Stimulated activated CD4-positive, alpha-beta T cell treated with anti-CD3 and anti-CD28 coated beads, Interleukin-1b, Interleukin-23, amount 100 ng/mL, for 1 hour (primary cell): ENCODE results near the gene LOX.

ENCODE experiments used
- DNase-seq, 2 donors: peaks; one replicate each; pipeline ENCODE4 v3.0.0-alpha.2; 2020; ENCODE audit warnings: low read depth in 2 of 2

LOX gene

DNA sequence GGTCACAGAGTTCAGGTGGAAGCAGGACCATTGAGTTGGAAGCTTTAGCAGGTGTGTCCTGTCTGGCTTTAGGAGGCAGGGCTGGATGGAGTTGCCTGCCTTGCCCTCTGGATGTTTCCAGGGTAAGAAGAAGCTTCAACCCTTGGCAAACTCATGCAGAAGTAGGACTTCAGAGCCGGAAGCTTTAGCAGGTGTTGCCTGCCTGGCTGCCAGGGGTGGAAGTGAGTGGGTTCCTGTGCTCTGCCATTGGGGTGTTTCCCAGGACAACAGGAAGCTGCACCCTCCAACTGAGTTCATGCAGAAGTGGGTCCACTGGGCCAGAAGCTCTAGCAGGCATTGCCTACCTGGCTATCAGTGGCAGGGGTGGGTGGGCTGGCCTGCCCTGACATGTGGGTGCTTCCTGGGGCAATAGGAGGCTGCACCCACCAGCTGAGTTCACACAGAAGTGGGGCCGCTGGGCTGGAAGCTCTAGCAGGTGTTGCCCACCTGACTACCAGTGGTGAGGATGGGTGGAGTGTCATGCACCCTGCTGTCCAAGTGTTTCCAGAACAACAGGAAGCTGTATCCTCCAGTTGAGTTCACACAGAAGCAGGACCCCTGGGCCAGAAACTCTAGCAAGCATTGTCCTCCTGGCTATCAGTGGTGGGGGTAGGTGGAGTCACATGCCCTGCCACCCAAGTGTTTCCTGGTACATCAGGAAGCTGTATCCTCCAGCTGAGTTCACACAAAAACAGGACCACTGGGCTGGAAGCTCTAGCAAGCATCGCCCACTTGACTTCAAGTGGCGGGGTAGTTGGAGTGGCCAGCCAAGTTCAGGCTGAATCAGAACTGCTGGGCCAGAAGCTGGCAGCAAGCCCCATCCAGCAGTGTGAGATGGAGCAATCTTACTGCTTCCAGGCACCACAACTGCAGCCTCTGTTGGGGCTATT lies 24.6 kb downstream of the LOX start:
- DNase-seq: no peak

DNA sequence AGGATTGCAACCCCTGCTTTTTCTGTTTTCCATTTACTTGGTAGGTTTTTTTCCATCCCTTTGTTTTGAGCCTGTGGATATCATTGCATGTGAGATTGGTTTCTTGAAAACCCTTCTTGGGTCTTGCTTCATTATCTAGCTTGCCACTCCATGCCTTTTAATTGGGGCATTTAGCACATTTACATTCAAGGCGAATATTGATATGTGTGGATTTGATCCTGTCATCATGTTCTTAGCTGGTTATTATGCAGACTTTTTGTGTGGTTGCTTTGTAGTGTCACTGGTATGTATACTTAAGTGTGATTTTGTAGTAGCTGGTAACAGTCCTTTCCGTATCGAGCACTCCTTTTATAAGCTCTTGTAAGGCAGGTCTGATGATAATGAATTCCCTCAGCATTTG lies 26.5 kb downstream of the LOX start:
- DNase-seq: no peak

DNA sequence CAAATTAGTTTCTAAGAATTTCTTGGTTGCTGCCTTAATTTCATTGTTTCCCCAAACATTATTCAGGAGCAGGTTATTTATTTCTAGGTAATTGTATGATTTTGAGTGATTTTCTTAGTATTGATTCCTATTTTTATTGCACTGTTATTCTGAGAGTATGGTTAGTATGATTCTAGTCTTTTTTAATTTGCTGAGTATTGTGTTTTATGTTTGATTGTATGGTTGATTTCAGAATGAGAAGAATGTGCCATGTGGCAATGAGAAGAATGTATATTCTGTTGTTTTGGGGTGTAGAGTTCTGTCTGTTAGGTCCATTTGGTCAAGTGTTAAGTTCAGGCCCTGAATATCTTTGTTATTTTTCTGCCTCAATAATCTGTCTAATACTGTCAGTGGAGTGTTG lies 27.1 kb downstream of the LOX start:
- no peak for DNase-seq

DNA sequence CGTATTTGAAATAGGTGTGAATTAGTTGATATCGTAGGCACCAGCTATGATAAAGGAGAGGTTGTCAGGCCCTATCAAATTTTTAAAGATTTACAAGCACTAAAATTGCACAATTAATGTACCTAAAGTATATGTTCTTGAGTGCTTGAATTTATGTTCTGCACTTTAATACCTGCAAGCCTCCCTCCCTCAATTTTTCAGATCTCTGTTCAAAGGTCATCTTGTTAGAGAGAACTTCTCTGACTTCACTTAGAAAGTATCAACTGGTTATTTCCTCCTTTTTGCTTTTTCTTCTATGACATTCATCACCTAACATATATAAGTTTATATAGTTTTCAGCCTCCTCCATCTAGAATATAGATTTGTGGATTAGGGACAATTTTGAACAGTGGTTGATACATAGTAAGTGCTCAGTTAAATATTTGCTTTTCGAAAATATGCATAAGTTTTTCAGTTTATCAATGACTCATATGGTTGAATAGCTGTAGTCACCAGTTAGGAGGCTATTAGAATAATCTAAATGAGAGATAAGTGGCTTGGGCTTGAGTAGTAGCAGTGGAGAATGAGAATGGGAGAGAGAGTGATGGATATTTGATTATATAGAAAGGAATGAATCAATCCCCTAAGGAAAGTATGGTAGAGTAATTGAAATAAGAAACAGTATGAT lies 37.3 kb downstream of the LOX start:
- DNase-seq: no peak

DNA sequence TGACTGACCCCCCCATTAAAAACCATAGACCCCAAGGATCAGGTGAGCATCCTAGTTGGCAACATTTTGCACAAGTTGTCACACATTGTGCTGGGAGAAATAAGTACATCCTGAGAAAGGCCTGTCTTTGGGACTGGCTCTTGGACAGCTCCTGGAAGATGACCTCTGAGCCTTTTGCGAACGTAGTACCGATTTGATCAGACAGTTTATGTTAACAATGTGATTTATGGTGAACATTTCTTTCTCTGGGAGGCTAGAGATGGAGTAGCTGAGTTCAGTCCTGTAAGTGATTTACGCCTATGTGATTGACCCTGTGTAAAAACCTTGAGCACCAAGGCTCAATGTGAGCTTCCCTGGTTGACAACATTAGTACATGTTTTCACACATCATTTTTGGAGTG lies 41.7 kb downstream of the LOX start:
- DNase-seq: no peak

DNA sequence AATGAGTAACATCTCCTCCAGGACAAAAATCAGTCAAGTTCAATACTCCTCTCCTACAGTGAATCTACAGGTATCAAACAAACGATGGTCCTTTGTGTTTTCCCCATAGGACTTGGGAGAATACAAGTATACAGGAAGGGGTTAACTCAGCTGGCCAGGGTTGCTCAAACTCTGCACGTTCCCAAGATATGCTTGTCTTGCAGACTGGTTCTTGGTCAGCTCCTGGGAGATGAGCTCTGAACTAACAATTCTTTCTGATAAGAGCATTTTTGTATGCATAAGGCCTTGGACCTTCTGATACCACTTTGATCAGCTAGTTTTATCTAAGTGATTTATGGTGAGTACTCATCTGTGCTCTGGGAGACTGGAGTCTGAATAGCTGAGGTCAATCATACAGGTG lies 42.1 kb downstream of the LOX start:
- DNase-seq: no peak

DNA sequence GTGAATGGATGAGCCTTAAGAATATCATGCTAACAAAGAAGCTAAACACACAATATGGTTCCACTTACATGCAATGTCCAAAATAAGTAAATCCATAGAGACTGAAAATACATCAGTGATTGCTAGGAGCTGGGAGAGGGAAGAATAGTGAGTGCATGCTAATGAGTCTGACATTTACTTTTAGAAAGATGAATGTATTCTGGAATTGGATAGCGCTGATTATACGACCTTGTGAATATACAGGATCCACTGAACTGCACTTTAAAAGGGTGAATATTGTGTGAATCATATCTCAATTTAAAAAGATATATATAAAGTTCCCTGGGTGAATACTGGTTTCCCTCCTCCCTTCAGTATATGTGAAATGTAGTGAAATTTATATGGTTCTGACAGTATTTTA lies 46.2 kb downstream of the LOX start:
- no peak for DNase-seq

DNA sequence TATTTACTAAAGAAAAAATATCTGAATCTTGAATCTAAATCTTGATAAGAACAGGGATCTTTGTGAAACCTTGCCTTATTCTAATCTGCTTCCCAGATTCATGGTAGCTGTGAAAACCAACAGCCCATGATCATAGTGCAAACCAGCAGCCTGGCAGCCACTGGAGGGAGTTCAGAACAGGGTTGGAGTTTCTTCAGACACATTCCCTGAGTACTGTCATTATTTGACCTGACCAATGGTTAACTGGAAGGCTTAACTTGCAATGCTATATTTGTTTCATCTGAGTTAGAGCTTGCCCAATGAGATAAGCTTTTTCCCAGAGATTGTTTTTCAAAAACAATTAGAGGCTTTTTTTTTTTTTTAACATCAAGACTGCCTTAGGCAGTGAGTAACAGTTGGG lies 47.8 kb downstream of the LOX start:
- no peak for DNase-seq

DNA sequence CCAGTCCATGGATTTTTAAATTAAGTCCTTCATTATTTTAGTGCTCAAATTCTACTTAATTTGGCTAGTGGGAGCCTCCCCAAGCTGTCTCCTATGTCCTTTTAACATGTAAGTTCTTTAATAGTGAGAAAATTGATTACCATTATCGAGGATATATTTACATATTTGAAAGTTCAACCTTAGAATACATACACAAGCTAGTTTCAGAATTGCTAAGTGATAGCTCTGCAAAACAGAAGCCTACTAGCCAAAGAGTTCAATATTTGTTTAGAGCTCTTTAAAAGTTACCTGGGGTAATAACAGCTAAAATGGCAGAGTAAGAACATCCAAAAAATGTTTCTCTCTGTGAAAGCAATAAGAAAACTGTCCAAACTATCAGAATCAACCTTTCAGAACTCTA lies 48.2 kb downstream of the LOX start:
- no peak for DNase-seq

DNA sequence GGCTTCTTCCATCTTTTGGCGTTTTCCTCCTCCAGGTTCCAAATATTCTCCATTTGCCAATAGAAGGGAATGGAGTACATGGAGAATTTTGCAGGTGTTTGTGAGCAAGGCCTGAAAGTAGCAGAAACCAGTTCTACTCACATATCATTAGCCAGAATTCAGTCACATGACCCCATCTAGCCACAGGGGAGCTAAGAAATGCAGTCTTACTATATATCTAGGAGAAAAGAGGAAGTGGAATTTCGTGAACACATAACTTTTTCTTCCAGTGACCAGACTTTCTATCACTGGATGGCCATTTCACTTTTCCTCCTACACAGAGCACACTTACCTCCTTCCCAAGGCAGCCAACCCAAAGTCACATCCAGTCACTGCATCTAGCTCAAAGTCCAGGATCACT lies 55.1 kb downstream of the LOX start:
- DNase-seq: no peak

DNA sequence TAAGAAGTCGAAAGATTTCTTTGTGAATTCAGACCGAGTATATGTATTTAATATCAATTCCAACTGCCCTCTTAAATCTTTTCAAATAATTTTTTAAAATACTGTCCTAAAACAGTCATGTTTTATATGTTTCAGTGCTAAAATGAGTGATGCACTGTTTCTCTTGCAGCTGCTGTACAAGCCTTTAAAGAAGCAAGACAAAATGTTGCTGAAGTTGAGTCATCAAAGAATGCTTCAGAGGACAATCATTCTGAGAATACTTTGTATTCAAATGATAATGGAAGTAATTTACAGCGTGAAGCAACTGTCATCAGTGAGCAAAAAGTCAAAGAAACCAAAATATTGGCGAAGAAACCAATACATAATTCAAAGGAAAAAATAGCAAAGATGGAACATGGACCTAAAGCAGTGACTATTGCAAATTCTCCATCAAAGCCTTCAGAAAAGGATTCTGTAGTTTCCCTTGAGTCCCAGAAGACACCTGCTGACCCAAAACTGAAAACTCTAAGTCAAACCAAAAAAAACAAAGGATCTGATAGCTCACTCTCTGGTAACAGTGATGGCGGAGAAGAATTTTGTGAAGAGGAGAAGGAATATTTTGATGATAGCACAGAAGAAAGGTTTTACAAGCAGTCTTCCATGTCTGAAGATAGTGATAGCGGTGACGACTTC lies 58.0 kb downstream of the LOX start:
- no peak for DNase-seq

DNA sequence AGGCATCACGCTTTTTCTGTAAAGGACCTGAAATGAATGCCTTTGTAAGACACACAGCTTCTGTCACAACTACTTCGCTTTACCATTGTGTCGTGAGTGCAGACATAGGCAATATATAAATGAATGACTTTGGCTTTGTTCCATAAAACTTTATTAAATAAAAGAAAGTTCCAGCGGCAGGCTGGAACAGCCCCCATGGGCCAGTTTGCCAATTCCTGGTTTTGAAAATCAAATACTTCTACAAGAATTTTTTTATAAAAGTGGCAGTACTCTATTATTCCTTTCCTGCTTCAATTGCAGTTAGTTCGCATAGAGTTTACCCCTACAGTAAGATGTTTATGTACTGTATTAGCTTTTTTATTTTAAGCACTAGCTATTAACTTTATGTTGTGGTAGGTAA lies 62.6 kb downstream of the LOX start:
- DNase-seq: no peak

DNA sequence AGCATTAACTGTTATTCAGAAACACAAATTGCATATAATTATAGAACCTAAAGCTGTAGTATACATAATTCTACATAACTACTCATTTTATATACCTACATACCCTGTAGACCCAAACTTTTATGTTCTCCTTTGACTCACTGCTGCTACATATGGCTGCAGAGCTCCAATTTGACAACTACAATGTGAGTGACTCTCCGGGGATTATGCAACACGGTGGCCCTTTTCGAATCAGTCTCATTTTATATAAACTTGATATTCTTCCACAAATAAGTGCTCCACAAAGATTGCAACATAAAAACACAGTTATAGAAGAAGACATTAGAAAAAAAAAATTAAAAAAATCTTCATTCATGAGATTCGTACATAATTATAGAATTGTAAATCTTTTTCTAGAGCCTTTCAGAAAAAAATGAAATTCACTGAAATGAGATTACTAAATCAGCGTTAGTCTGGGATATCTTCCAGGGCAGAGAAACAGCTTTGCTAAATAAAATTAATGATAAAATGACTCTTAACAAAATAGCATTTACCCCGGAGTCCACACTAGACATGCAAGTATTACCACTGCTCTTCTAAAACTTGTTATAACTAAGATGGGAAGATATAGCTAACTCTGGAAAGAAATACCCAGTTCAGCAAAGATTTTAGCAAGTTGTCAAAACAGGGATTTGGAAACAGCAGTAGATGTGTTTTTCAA lies 63.7 kb downstream of the LOX start:
- DNase-seq: no peak
